ENCODE data around the gene MYL2.

- TF ChIP-seq CTCF (IDR thresholded peaks at IDR 0.05; ENCODE audit: low read depth, low read length, poor library complexity, severe bottlenecking) (no peak), EZH2phosphoT487 (IDR thresholded peaks at IDR 0.05; ENCODE audit: borderline replicate concordance, low read length) (no peak)
Measured at GRCh38 chr12:110929818-110930217, 9.4 kb upstream of the MYL2 start.
